Activated CD4-positive, alpha-beta T cell treated with anti-CD3 and anti-CD28 coated beads, Interleukin-2, amount 50 U/mL, for 1 hour (primary cell): ENCODE data around the gene CCDC192.
"Not testable (repeated sequence)": the region's sequence is repeated elsewhere in the genome, so short reads cannot be mapped to it uniquely, and the experiment has no call there.

Source experiments
- DNase-seq: peaks from one replicate; pipeline ENCODE4 v3.0.0-alpha.2; 2020

The CCDC192 gene

GRCh38 chr5:127769386-127769785 lies 66.2 kb downstream of the CCDC192 start:
- no peak for DNase-seq

DNA sequence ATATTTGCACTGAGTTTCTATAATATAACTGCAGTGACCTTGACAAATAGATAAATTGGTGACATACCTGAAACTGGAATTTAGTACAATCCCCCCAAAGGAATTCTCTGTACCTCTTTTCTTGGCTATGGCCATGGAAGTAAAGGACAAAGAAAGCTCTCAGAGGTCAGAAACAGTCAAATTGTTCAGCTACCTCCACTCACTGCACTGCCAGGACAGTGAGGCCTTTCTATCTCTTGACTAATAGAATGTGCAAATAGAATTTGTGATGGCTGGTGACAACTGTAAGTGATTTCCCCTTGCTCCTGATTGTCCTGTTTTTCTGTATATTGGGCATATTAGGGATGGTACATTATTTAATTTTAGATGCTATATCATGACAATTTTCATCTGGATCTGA lies 67.1 kb downstream of the CCDC192 start:
- DNase-seq: no peak

DNA sequence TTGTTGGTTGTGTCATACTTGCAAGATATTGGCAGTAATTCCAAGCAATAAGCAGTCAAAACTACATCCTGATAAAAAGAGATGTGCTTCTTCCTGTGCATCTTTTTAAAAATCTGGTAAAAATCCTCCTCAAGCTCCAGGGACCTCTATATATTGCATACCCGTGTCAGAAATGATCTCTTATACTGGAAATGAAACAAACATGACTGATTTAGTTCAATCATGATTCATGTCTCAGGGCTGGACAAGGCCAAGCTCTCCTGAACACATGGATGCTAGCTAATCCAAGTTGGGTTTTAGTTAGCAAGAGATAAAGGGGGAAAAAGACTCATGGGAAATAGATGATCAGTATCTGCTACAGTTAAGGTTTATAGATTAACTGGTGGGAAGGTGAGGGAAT lies 69.3 kb downstream of the CCDC192 start:
- no peak for DNase-seq

GRCh38 chr5:127774221-127774620 lies 71.0 kb downstream of the CCDC192 start:
- no peak for DNase-seq

- no peak for DNase-seq
Observed at GRCh38 chr5:127776477-127776876, 73.3 kb downstream of the CCDC192 start.

GRCh38 chr5:127777957-127778356 lies 74.8 kb downstream of the CCDC192 start:
- DNase-seq: no peak

GRCh38 chr5:127782450-127782849 lies 79.3 kb downstream of the CCDC192 start:
- DNase-seq: not testable (repeated sequence)

DNA sequence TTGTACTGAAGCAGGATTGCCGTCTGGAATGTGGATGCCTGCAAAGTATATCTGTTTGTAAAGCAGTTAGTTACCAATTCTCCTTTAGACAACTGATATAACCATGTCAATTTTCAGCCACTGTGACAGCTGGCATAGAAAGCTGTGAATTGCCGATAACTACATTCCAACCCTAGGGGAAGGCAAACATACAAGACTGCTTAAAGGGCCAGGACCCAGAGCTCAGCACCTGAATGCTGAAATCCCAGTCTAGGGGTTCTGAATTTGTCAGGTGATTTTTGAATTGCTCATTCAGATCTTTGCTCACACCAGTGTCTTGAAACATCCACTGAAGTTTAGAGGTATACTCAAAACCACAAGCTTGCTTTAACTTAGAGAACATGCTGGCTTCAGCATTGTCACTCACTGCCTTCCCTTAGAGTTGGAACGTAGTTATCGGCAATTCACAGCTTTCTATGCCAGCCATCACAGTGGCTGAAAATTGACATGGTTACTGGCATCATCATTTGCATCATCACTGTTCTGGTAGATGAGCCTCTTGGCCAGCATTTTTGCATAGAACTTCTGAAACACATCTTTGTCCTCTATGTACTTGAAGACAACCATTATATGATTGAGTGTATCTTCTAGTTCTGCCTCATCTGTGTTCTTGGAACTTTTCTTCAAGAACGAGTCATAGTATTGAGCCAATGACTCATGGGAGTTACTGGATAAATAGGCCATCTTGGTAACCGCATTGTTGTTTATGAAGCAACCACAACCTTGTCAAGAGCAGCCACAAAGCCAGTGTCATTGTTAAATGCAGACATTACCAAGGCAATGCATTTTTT lies 82.1 kb downstream of the CCDC192 start:
- DNase-seq: no peak

DNA sequence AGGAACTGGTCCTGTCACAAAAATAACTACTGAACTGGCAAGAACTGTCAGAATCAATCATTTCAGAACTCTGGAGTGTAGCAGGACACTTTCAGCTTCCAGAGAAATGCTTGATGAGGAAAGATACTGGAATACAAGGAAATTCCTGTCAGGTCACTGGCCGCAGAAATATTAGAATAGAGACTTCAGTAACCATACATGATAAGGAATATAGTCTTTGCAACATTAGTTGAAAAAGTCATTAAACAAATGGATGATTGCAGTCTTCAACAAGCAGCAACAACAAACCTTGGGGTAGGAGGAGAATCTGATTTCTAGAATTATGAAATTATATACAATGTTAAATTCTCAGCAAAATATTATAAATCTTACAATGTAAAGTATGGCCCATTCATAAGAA lies 88.2 kb downstream of the CCDC192 start:
- no peak for DNase-seq

DNA sequence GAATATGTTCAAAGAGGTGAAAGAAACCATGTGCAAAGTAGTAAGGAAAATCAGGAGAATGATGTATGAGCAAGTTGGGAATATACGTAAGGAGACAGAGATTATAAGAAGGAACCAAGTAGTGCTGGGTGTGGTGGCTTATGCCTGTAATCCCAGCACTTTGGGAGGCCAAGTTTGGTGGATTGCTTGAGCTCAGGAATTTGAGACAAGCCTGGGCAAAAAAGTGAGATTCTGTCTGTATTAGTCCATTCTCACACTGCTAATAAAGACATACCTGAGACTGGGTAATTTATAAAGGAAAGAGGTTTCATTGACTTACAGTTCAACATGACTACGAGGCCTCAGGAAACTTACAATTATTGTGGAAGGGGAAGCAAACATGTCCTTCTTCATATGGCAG lies 88.7 kb downstream of the CCDC192 start:
- DNase-seq: not testable (repeated sequence)

- DNase-seq: no peak
Observed at GRCh38 chr5:127793052-127793451, 89.9 kb downstream of the CCDC192 start.

- no peak for DNase-seq
Observed at GRCh38 chr5:127793879-127794278, 90.7 kb downstream of the CCDC192 start.

DNA sequence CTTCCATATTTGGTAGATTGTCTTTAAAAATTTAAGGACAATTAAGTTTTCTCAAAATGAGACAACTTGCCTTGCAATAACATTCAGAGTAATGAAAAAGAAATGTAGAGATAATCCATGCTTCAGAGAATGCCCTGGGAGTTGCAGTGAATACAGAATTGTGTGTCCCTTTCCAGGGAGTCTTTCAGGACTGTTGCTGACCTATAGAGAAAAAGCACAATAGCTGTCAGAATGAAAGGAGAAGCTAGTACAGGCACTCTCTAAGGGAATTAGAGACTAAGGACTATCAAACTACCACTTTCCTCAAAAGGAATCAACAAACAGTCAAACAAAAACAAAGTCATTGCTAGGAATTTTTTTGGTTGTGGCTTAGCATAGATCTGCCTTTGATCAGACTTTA lies 93.0 kb downstream of the CCDC192 start:
- no peak for DNase-seq

DNA sequence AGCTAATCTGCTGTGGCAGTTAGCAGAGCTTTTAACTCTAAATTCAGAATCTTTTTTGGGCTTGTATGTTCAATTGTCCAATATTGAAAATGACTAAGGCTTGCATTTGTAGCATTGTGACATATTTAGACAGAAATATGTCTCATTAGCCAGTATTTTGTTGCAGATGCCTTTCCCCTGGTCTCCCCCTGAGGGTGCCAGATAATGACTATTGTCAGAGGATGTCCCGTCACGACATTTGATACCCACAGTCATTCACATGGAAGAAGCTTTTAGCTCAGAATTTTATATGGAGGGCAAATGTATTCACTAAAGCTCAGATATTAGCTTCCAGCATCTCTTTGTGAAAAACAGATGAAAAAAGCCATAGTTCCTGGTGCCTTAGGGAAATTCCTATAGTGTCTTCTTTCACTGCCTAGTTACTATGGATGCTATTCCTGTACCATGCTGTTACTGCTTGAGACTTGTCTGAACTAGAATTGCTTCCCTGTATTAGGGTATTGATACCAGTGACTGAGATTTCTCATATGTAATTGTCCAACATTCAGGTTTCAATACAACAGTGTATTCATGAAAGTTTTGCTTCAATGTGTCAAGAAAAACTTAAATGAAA lies 96.2 kb downstream of the CCDC192 start:
- DNase-seq: no peak

DNA sequence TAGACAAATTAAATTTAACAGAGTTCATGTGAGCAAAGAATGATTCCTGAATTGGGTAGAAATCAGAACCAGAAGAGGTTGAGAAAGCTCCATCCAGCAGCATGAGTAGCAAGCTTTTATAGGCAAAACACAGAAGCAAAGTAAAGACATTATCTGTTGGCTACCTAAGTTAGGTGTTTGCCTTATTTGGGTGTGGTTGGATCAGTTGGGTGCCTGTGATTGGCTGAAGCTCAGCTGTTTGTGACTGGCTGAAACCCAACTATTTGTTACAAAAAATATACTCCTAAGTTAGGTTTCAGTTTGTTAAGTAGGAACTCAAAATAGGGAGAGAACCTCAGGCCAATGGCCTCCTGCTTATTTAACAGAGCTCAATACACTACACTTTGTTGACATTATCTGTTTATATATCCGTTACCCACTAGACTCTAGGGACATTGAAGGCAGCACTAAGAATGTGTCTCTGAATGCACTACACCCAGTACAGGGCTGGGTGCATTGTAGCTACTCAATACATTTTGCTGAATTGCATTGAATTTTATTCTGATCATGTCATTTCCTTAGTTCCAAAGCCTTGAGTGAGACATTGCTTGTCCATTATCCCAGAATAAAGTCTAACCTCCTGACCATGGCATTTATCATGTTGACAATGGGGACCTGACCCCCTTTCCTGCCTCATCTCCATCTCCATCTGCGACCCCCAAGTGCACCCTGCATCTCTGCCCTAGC lies 98.7 kb downstream of the CCDC192 start:
- no peak for DNase-seq

- DNase-seq: no peak
Observed at GRCh38 chr5:127802477-127802865, 99.3 kb downstream of the CCDC192 start.

- DNase-seq: no peak
Observed at GRCh38 chr5:127804886-127805426, 101.8 kb downstream of the CCDC192 start.

- no peak for DNase-seq
Observed at GRCh38 chr5:127805448-127805847, 102.3 kb downstream of the CCDC192 start.

- DNase-seq: no peak
Observed at GRCh38 chr5:127806776-127807175, 103.6 kb downstream of the CCDC192 start.

DNA sequence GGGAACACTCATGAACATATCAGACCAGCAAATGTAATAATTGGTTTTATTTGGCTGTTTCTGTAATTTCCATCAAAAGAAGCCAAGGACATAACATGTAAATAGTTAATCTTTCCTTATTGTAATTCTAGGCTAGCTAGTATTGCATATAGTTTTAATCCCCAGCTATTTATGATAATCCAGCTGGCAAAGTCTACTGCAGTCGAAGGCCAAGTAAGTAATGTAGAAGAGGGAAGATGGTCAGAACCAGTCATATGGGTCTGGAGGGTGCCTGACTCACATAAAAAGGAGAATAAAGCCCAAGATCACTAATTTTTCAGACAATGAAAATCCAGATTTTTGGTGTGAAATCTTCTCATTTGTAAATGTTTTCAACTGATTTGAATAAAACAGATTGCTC lies 106.3 kb downstream of the CCDC192 start:
- no peak for DNase-seq

DNA sequence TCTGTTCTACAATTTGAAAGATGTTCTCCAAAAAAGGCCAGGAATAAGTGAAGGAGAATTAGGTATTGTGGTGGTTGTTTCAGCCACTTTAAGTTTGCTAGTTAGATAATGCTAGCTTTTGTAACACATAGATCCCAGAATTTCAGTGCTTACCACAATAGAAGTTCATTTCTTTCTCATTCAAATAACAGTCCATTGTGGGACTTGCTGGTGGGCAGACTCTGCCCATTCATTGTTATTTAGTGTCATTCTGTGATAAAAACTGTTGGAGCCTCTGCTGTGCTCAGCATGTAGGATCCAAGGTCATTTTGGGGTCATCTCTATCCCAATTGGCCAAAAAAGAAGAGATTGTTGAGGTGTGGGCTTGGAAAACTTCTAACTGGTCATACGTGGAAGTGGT lies 106.8 kb downstream of the CCDC192 start:
- DNase-seq: no peak

- DNase-seq: no peak
Observed at GRCh38 chr5:127810707-127811490, 107.7 kb downstream of the CCDC192 start.

GRCh38 chr5:127812570-127812969 lies 109.4 kb downstream of the CCDC192 start:
- DNase-seq: no peak
